ENCODE measurements around the gene AJAP1.

- TF ChIP-seq CTCF (IDR thresholded peaks at IDR 0.05): no peak
- TF ChIP-seq POLR2A (IDR thresholded peaks at IDR 0.05): no peak
Measured at GRCh38 chr1:4634793-4635406, 19.5 kb upstream of the AJAP1 start.

Measured in esophagus squamous epithelium (tissue), 4 donors.